Measurements from ENCODE around the gene KPTN.
A peak's percentile ranks its signal among the peaks of the same experiment; 100 is the strongest.

Gene KPTN

DNA sequence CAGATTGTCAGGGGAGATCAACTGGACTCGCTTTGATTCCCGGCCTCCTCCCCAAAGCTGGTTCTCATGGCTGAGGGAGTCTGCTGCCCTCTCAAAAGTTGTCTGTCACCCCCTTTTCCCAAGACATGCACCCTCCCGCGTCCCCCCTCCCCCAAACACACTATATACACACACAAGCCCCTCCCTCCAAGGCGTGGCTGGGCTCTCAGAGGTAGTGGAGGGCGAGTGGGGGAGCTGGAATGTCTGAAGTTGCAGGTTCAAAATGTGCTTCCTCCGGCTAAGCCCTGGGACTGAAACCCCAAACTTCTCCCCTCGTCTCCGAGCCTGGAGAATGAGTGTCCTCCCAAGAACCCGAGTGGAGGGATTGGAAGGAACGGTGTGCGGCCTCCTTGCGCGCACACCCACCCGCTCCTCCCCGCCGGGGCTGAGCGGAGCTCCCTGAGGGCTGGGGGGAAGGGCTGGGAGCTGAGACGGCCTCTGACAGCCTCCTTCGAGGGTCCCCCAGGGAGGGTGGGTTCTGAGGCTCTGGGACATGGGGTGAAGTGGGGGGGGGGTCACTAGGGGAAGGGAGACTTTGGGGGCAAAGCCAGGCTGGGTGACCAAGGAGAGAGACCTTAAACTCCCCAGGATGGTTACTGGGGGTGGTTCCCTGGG is 54.8 kb downstream of the KPTN start:
- TF ChIP-seq, protein P1, sequence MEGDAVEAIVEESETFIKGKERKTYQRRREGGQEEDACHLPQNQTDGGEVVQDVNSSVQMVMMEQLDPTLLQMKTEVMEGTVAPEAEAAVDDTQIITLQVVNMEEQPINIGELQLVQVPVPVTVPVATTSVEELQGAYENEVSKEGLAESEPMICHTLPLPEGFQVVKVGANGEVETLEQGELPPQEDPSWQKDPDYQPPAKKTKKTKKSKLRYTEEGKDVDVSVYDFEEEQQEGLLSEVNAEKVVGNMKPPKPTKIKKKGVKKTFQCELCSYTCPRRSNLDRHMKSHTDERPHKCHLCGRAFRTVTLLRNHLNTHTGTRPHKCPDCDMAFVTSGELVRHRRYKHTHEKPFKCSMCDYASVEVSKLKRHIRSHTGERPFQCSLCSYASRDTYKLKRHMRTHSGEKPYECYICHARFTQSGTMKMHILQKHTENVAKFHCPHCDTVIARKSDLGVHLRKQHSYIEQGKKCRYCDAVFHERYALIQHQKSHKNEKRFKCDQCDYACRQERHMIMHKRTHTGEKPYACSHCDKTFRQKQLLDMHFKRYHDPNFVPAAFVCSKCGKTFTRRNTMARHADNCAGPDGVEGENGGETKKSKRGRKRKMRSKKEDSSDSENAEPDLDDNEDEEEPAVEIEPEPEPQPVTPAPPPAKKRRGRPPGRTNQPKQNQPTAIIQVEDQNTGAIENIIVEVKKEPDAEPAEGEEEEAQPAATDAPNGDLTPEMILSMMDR (IDR thresholded peaks at IDR 0.05; ENCODE audit: low read depth, low read length, missing control alignments), result no peak
- DNase-seq (ENCODE audit: low read depth), result no peak
- H3K4me3 ChIP-seq (ENCODE audit: low read depth, low read length), result no peak overlapping the region
- in situ Hi-C loops (cut with HindIII; ENCODE audit: low sequenced_read_pairs), result no loop called here

DNA sequence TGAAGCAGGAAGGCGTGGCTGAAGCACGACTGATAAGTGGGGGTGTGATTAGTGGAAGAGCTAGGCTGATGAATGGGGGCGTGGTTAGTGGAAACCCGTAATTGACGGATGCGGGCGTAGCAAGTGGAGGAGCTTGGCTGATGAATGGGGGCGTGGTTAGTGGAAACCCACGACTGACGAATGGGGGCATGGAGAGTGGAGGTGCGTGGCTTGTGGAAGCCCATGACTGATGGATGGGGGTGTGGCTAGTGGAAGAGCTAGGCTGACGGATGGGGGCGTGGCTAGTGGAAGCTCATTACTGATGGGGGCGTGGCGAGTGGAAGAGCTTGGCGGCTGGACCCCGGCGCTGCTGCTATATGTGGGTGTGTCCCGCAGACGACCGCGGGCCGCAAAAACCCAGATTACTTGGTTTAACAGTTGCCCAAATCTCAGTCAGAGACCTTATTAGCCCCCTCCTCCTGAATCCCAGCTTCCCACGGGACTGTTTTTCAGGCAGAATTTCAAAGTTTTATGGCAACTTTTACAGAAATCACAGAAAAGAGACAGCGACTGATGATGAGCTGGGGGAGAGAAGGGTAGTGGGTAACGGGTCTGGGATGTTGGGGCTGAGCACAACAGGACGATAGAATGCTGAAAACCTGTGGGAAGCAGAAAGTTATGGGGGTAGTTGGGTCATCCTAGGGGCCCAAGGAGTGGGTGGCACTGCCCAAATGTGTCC is 55.7 kb downstream of the KPTN start:
- TF ChIP-seq, protein P1 (IDR thresholded peaks at IDR 0.05; ENCODE audit: low read depth, low read length, missing control alignments), result no peak
- in situ Hi-C loops (cut with HindIII; ENCODE audit: low sequenced_read_pairs), result no loop called here
- peak; percentile 79 for DNase-seq (ENCODE audit: low read depth)
- H3K4me3 ChIP-seq (ENCODE audit: low read depth, low read length), result peak overlapping the region; percentile 3

DNA sequence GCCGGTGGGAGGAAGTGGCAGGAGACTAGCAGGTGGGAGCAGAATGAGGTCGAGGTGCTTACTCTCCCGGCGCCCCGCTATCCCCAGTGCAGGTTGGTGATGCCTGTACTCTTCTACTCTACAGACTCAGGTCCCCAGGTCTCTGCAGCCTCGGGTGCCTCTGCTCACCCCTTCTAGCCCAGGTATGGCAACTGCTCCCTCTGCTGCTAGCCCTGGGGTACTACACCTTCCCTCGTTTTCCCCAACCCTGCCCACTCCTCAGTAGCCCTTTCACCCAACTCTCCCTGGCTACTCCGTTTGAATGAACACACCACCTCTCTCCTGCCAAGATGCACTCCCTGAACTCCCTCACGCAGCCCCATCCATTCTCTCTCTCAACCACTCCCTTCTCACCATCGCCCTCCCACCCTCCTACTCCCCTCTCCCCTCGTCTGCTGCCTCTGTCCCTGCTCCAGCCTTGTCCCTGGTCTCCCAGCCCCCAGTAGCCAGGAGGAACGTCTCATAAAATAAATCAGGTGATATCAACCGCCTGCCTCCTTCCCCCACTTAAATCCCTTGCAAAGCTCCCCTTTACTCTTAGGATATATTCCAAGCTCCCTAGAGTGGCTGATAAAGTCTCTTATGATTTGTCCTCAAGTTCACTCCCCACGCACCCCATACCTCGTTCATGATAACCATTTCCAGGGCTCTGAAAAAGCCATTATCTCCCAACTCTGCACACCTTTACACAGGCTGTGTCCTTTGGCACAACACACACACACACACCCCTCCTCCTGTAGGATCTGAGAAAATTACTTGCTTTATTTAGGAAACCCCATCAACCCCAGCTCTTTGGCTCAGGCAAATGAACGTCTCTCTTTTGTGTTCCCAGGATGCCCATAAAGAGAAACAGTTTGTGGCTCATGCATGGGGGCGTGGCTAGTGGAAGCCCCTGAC is 56.5 kb downstream of the KPTN start:
- DNase-seq (ENCODE audit: low read depth), result no peak
- in situ Hi-C loops (cut with HindIII; ENCODE audit: low sequenced_read_pairs), result no loop called here
- H3K4me3 ChIP-seq (ENCODE audit: low read depth, low read length), result no peak overlapping the region
- TF ChIP-seq, protein P1 (IDR thresholded peaks at IDR 0.05; ENCODE audit: low read depth, low read length, missing control alignments), result peak; percentile 94

Measured in astrocyte of the cerebellum (primary cell).